ENCODE results near the gene TRABD2A. TPM values are rescaled to one million over a fixed set of nuclear protein-coding genes. Genes with fewer than 3 reads are reported as not detected.

Gene TRABD2A
- polyA plus RNA-seq, 1 donor (not counting 4 experiments of a cell fraction or from before 2014, with no cell fraction given): 0.54 TPM

DNA sequence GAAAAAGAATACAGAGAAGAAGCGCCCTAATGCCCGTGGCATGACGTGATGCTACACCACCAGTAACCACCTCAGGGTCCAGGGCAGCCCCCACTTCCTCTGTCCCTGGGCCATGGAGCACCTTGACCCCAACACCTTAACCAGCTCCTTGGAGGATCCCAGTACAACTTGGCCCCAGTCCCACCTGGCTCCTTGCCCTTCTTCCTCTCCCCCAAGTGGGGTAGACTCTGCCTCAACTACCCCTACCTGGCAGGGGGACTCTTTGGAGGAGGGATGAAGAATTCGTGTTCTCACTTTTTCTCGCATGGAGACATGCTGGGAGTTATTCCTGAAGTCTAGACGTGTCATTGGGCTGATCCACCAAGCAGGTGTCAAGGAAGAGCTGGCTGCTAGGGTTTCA is 18.9 kb downstream of the TRABD2A start:
- Histone ChIP-seq H3K4me1 (ENCODE audit: control insufficient read depth, extremely low read depth, insufficient read depth, low read length) (no peaks in the 10 kb centered on the region), H3K79me2 (ENCODE audit: control insufficient read depth, insufficient read depth, low read length) (no peaks in the 10 kb centered on the region), H3K9ac (ENCODE audit: control insufficient read depth, extremely low read depth, insufficient read depth, low read length) (no peak overlapping the region), H3K36me3 (ENCODE audit: control insufficient read depth in 2 of 2, extremely low read depth in 1 of 2, insufficient read depth in 2 of 2, low read length in 2 of 2) (no peaks in the 10 kb centered on the region), H3K27me3 (ENCODE audit: control insufficient read depth, extremely low read depth, insufficient read depth, low read length) (peaks cover 3% of the 10 kb centered on the region), H3K9me1 (ENCODE audit: control insufficient read depth, extremely low read depth, insufficient read depth, low read length) (no peaks in the 10 kb centered on the region), H3K9me3 (ENCODE audit: control insufficient read depth, low read depth, low read length) (no peaks in the 10 kb centered on the region), H3K4me3 (ENCODE audit: control insufficient read depth in 2 of 3, extremely low read depth in 1 of 3, insufficient read depth in 2 of 3, low read depth in 1 of 3, low read length in 3 of 3) (no peak overlapping the region), H3K4me2 (ENCODE audit: control insufficient read depth, extremely low read depth, insufficient read depth, low read depth, low read length) (no peak overlapping the region), H2AFZ (ENCODE audit: control insufficient read depth, low read length) (no peak overlapping the region), H3K27ac (ENCODE audit: control insufficient read depth, insufficient read depth, low read length) (no peak overlapping the region), H4K20me1 (ENCODE audit: control insufficient read depth, extremely low read depth, insufficient read depth, low read length) (no peaks in the 10 kb centered on the region)
- no peak for DNase-seq (ENCODE audit: low read depth, low spot score)
- dilution Hi-C loops (cut with MboI; ENCODE audit: extremely low pct_ligation_motif_present, low sequenced_read_pairs): no loop called here
- TF ChIP-seq EZH2 (IDR thresholded peaks at IDR 0.05; ENCODE audit: low read length): no peak
- TF ChIP-seq, protein P1, sequence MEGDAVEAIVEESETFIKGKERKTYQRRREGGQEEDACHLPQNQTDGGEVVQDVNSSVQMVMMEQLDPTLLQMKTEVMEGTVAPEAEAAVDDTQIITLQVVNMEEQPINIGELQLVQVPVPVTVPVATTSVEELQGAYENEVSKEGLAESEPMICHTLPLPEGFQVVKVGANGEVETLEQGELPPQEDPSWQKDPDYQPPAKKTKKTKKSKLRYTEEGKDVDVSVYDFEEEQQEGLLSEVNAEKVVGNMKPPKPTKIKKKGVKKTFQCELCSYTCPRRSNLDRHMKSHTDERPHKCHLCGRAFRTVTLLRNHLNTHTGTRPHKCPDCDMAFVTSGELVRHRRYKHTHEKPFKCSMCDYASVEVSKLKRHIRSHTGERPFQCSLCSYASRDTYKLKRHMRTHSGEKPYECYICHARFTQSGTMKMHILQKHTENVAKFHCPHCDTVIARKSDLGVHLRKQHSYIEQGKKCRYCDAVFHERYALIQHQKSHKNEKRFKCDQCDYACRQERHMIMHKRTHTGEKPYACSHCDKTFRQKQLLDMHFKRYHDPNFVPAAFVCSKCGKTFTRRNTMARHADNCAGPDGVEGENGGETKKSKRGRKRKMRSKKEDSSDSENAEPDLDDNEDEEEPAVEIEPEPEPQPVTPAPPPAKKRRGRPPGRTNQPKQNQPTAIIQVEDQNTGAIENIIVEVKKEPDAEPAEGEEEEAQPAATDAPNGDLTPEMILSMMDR (optimal IDR thresholded peaks at IDR 0.05 in 1 of 3, IDR thresholded peaks at IDR 0.05 in 1 of 3, conservative IDR thresholded peaks at IDR 0.05 in 1 of 3; ENCODE audit: extremely low read depth in 1 of 3, insufficient read depth in 2 of 3, low read length in 3 of 3): no peak
- no peak for FAIRE-seq

- H3K9me1 ChIP-seq (ENCODE audit: control insufficient read depth, extremely low read depth, insufficient read depth, low read length): no peaks in the 10 kb centered on the region
- no peaks in the 10 kb centered on the region for H3K9me3 ChIP-seq (ENCODE audit: control insufficient read depth, low read depth, low read length)
- no peak overlapping the region for H3K27ac ChIP-seq (ENCODE audit: control insufficient read depth, insufficient read depth, low read length)
- no peak overlapping the region for H3K4me2 ChIP-seq (ENCODE audit: control insufficient read depth, extremely low read depth, insufficient read depth, low read depth, low read length)
- no peak overlapping the region for H2AFZ ChIP-seq (ENCODE audit: control insufficient read depth, low read length)
- no peaks in the 10 kb centered on the region for H3K4me1 ChIP-seq (ENCODE audit: control insufficient read depth, extremely low read depth, insufficient read depth, low read length)
- TF ChIP-seq EZH2 (IDR thresholded peaks at IDR 0.05; ENCODE audit: low read length): no peak
- TF ChIP-seq, protein P1 (optimal IDR thresholded peaks at IDR 0.05 in 1 of 3, IDR thresholded peaks at IDR 0.05 in 1 of 3, conservative IDR thresholded peaks at IDR 0.05 in 1 of 3; ENCODE audit: extremely low read depth in 1 of 3, insufficient read depth in 2 of 3, low read length in 3 of 3): no peak
- H4K20me1 ChIP-seq (ENCODE audit: control insufficient read depth, extremely low read depth, insufficient read depth, low read length): no peaks in the 10 kb centered on the region
- H3K27me3 ChIP-seq (ENCODE audit: control insufficient read depth, extremely low read depth, insufficient read depth, low read length): peaks cover 3% of the 10 kb centered on the region
- no peak overlapping the region for H3K9ac ChIP-seq (ENCODE audit: control insufficient read depth, extremely low read depth, insufficient read depth, low read length)
- DNase-seq (ENCODE audit: low read depth, low spot score) (no peak), FAIRE-seq (no peak)
- H3K36me3 ChIP-seq (ENCODE audit: control insufficient read depth in 2 of 2, extremely low read depth in 1 of 2, insufficient read depth in 2 of 2, low read length in 2 of 2): no peaks in the 10 kb centered on the region
- dilution Hi-C loops (cut with MboI; ENCODE audit: extremely low pct_ligation_motif_present, low sequenced_read_pairs): no loop called here
- no peak overlapping the region for H3K4me3 ChIP-seq (ENCODE audit: control insufficient read depth in 2 of 3, extremely low read depth in 1 of 3, insufficient read depth in 2 of 3, low read depth in 1 of 3, low read length in 3 of 3)
- H3K79me2 ChIP-seq (ENCODE audit: control insufficient read depth, insufficient read depth, low read length): no peaks in the 10 kb centered on the region
Measured at GRCh38 chr2:84861539-84861938, 19.3 kb downstream of the TRABD2A start.

Measured in keratinocyte (primary cell).